Kidney glomerular epithelial cell (primary cell): ENCODE results near the gene PDZK1.
"Not testable (repeated sequence)": the region's sequence is repeated elsewhere in the genome, so short reads cannot be mapped to it uniquely, and the experiment has no call there.

ENCODE experiments used
- DNase-seq: peaks from one replicate; lab custom pipeline; 2025; lab: John Stamatoyannopoulos, UW

The PDZK1 gene

GRCh38 chr1:145656245-145656943, 50.8 kb downstream of the PDZK1 start:
- DNase-seq, result not testable (repeated sequence)

- DNase-seq, result not testable (repeated sequence)
Measured at GRCh38 chr1:145643990-145644389, 63.2 kb downstream of the PDZK1 start.

- DNase-seq, result not testable (repeated sequence)
Measured at GRCh38 chr1:145641886-145642285, 65.3 kb downstream of the PDZK1 start.

DNA sequence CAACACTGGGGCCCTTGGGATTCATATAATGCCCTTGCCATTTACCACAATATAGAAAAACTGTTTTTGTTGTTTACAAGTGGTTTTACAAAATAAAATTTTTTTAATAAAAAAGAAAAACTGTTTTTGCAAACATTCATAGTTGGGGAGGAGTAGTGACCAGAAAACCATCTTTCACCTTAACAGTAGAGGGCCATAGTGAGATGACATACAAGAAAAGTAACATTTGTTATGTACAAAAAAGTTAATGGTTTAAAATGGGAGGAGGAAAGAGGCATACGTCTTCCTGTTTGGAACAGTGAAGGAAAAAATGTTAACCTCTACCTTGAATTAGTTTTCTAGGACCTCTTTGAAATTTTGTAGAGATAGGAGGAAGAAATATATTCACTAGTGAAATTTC, 70.9 kb downstream of the PDZK1 start:
- not testable (repeated sequence) for DNase-seq

DNA sequence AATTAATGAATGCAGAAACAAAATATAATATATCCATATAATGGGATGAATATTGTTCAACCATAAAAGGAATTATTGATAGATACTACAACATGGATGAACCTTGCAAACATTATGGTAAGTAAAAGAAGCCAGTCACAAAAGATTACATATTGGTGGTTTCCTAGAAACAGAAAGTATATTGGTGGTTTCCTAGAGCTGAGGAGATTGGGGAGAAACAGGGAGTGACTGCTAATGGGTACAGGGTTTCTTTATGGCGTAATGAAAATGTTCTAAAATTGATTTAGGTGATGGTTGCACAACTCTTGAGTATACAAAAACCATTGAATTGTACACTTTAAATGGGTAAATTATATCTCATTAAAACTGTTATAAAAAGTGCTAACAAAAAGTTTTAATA, 85.0 kb downstream of the PDZK1 start:
- DNase-seq, result not testable (repeated sequence)
